Right atrium auricular region (tissue), 2 donors: ENCODE data around the gene TNS3. TPM values are rescaled to one million over a fixed set of nuclear protein-coding genes. Genes with fewer than 3 reads are reported as not detected.

ENCODE experiments used
- DNase-seq: peaks from one replicate; pipeline ENCODE4 v3.0.0-alpha.2; 2019; ENCODE audit warnings: low spot score
- H3K27ac ChIP-seq, 2 donors: fragments of 200-600 bp; sonication (generic); 1 replicate in 1 of 2; 2 replicates in 1 of 2; pipeline ENCODE4 v1.5.1; 2016 to 2019
- H3K27me3 ChIP-seq, 2 donors: fragments of 200-600 bp; sonication (generic); one replicate each; pipeline versions ENCODE4 v1.5.1 to v1.6.0; 2017 to 2019
- H3K36me3 ChIP-seq: fragments of 200-600 bp; sonication (generic); one replicate; pipeline ENCODE4 v1.5.1; 2016
- H3K4me1 ChIP-seq, 2 donors: fragments of 200-600 bp; sonication (generic); one replicate each; pipeline versions ENCODE4 v1.5.1 to v1.6.0; 2017 to 2019
- H3K4me3 ChIP-seq, 2 donors: fragments of 200-600 bp; sonication (generic); 1 replicate in 1 of 2; 2 replicates in 1 of 2; pipeline ENCODE4 v1.5.1; 2017 to 2019; ENCODE audit warnings: mild to moderate bottlenecking in 1 of 2, moderate library complexity in 1 of 2
- H3K9me3 ChIP-seq, 2 donors: fragments of 200-600 bp; sonication (generic); one replicate each; pipeline ENCODE4 v1.5.1; 2019
- total RNA-seq, 2 donors: library from RNA; depleted of rRNA; stranded (reverse); fragments of >200 nt; gene quantifications; one replicate each; pipeline ENCODE4 v1.1.0, GENCODE V29; 2016
- TF ChIP-seq, protein P1 (sequence below), 2 donors: fragments of 200-600 bp; sonication (generic); IDR thresholded peaks; one replicate each; pipeline ENCODE4 v1.5.1; 2019; ENCODE audit warnings: antibody characterized with exemption in 2 of 2

Gene TNS3
- total RNA-seq, 2 donors from 2014 or later: 39.7 to 44.4 TPM

DNA sequence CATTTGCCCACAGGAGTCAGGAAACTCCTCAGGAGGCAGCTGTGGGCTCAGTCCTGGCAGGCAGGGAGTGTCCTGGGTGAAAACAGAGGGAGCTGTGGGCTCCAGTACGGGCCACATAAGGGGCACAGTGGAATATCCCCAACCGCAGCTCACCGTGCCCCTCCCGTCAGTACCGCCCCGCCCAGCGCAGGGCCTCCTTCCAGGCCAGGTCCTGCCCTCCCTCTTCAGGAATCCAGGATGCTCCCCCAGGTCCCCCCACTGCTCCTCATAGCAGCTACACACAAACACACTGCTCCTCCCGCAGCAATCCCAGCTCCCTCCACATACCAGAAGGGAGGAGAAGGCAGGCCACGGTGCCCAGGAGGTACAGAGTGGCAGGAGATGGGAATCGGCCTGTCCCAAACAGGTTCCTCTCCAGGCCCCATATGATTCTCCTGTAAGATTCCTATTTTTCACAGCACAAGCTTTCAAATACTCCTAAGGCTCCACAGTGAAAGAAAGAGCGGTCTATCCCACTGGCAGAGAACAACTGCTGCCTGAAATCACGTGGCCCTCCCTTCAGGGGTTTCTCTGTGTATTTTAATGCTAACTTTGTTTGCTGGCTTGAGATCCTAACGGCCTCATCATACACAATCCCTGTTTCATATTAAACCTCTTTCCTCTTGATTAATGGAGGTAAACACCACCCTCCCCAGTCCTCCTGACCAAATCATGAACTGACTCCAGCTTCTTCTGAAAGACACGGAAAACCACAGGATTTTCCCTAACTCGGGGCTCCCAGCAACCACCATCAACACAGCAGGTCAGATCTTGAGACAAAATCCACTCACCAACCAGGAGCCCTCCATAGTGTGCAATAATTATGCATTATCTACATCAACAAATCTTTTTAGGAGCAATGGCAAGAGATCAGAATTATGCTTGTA is 178.7 kb downstream of the TNS3 start:
- no peak for DNase-seq
- Histone ChIP-seq H3K9me3 (no peaks in the 10 kb centered on the region), H3K4me1 (peaks cover 0 to 32% of the 10 kb centered on the region in 2 donors), H3K4me3 (no peak overlapping the region), H3K27ac (no peak overlapping the region), H3K36me3 (no peaks in the 10 kb centered on the region), H3K27me3 (no peaks in the 10 kb centered on the region)
- TF ChIP-seq, protein P1, sequence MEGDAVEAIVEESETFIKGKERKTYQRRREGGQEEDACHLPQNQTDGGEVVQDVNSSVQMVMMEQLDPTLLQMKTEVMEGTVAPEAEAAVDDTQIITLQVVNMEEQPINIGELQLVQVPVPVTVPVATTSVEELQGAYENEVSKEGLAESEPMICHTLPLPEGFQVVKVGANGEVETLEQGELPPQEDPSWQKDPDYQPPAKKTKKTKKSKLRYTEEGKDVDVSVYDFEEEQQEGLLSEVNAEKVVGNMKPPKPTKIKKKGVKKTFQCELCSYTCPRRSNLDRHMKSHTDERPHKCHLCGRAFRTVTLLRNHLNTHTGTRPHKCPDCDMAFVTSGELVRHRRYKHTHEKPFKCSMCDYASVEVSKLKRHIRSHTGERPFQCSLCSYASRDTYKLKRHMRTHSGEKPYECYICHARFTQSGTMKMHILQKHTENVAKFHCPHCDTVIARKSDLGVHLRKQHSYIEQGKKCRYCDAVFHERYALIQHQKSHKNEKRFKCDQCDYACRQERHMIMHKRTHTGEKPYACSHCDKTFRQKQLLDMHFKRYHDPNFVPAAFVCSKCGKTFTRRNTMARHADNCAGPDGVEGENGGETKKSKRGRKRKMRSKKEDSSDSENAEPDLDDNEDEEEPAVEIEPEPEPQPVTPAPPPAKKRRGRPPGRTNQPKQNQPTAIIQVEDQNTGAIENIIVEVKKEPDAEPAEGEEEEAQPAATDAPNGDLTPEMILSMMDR (IDR thresholded peaks at IDR 0.05): no peak

DNA sequence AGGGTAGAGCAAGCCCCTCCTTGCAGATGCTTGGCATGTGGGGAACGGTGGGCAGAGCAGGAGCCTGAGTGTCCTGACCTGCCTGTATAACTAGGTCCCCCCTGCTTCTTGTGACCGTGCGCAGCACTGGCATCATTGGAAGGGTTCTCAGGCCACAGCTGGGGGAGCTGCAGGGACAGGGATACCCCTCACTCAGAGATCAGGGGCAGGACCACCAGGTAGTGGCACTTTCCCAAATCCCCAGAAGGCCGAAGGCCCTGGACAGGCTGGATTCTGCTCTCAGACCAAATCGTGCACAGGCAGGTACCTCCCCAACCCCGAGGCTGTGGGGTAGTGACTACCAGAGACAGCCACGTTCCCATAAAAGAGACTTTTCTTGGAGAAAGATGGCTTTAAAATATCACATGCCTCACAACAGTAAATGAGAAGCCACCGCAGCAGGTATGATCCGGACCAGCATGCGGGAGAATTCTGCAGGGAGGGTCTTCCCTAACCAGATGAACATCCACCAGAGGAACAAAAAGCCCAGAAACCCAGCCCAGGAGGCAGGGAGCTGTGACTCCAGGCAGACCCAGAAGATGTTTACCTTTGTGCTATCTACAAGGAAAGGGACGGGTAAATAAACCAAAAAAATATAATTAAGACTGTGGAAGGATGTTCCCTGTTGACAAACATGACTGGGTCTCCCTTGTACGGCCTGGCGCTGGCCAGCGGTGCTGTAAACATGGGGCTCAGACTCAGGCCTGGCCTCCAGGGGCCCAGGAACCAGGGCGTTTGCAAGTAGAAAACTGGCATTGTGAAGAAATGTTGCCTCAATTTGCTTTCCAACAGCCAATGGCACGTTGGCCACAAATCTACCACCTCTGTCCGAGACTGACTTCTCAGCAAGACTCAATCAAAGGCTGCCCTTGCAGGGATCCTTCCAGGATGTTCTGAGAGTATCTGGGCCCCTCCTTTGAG is 180.0 kb downstream of the TNS3 start:
- Histone ChIP-seq H3K4me1 (peaks cover 0 to 25% of the 10 kb centered on the region in 2 donors), H3K9me3 (no peaks in the 10 kb centered on the region), H3K4me3 (no peak overlapping the region), H3K36me3 (no peaks in the 10 kb centered on the region), H3K27ac (no peak overlapping the region), H3K27me3 (no peaks in the 10 kb centered on the region)
- DNase-seq: no peak
- TF ChIP-seq, protein P1 (IDR thresholded peaks at IDR 0.05): no peak

DNA sequence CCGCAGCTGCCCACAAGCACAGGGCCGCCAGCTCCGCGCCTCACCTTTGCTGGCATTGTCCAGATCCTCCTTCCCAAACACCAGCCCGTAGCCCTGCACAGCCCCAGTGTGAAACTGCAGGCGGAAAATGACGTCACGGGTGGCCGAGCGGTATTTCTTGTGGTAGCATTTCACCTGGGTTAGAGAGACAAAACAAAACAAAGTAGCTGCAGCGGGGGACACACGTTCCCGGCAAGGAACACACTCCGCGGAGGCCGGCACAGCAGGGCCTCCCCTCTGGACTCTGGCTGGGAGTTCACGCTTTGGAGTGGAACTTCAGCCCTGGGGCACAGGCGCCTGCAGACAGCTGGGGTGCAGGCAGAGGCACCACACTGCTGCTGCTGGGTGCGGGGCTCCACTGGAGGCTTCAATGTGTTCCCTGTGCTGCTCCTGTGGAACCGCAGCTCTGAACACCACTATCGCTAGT is 181.1 kb downstream of the TNS3 start:
- peaks cover 10% of the 10 kb centered on the region for H3K36me3 ChIP-seq
- H3K4me3 ChIP-seq: no peak overlapping the region
- no peaks in the 10 kb centered on the region for H3K9me3 ChIP-seq
- DNase-seq: no peak
- TF ChIP-seq, protein P1 (IDR thresholded peaks at IDR 0.05): no peak
- peaks cover 0 to 14% of the 10 kb centered on the region in 2 donors for H3K4me1 ChIP-seq
- H3K27me3 ChIP-seq: no peaks in the 10 kb centered on the region
- no peak overlapping the region for H3K27ac ChIP-seq

DNA sequence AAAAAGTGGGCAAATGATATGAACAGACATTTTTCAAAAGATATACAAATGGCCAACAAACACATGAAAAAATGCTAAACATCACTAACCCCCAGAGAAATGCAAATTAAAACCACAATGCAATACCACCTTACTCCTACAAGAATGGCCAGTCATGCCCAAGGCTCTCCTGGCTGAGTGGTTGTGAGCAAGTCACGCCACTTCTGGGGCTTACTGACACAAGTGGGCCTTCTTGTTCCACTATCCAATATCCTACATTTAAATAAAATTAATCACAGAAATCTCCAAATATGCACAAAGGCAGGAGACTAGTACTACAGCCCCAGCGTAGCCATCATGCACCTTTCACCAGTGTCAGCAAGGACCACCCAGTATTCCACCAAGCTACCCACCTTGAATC is 181.9 kb downstream of the TNS3 start:
- DNase-seq: no peak
- TF ChIP-seq, protein P1 (IDR thresholded peaks at IDR 0.05): no peak
- H3K4me1 ChIP-seq: peaks cover 0 to 7% of the 10 kb centered on the region in 2 donors
- peaks cover 18% of the 10 kb centered on the region for H3K36me3 ChIP-seq
- no peaks in the 10 kb centered on the region for H3K9me3 ChIP-seq
- no peaks in the 10 kb centered on the region for H3K27me3 ChIP-seq
- no peak overlapping the region for H3K27ac ChIP-seq
- no peak overlapping the region for H3K4me3 ChIP-seq

DNA sequence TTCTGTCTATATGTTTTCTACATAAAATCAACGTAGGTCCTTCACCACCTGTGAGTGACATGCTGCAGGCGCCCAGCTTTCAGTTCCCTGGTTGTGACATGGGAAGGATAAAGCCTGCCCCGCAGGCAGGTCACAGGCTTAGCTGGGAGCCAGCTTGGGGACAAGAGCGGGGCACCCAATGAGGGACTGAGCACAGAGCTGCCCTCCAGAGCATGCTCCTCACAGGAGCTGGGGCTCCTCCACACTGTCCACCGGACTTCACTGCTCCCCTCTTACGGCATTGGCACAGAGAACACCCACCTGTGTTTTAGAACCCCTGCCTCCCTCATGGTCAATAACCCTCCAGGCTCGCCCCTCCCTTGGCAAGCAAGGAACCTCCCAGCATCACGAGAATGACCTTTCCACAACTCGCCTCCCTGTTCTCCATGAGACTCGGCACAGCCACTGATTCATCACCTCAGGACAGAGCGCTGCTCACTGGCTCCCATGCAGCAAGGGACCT is 187.1 kb downstream of the TNS3 start:
- Histone ChIP-seq H3K4me3 (no peak overlapping the region), H3K4me1 (peaks cover 0 to 12% of the 10 kb centered on the region in 2 donors), H3K36me3 (peaks cover 29% of the 10 kb centered on the region), H3K27me3 (no peaks in the 10 kb centered on the region), H3K27ac (no peak overlapping the region), H3K9me3 (no peaks in the 10 kb centered on the region)
- TF ChIP-seq, protein P1 (IDR thresholded peaks at IDR 0.05): no peak
- no peak for DNase-seq
